Colonic mucosa (tissue), 4 donors: Measurements from ENCODE around the gene TSG101. TPM values are rescaled to one million over a fixed set of nuclear protein-coding genes. Genes with fewer than 3 reads are reported as not detected.

Experiments used
- DNase-seq: peaks from one replicate; pipeline ENCODE4 v3.0.0-alpha.2; 2020
- H3K27ac ChIP-seq: fragments of 200-600 bp; one replicate; pipeline ENCODE4 v1.8.0; 2021
- H3K27me3 ChIP-seq: fragments of 200-600 bp; one replicate; pipeline ENCODE4 v1.8.0; 2021
- H3K36me3 ChIP-seq: fragments of 200-600 bp; one replicate; pipeline ENCODE4 v1.8.0; 2021
- H3K4me1 ChIP-seq: fragments of 200-600 bp; one replicate; pipeline ENCODE4 v1.8.0; 2021; ENCODE audit warnings: mild to moderate bottlenecking
- H3K4me3 ChIP-seq: fragments of 200-600 bp; one replicate; pipeline ENCODE4 v1.8.0; 2021
- H3K9ac ChIP-seq, 2 donors: one replicate each; pipeline ENCODE4 v1.7.0; 2013; ENCODE audit warnings: control low read depth in 2 of 2, low read depth in 2 of 2, low read length in 2 of 2
- H3K9me3 ChIP-seq: fragments of 200-600 bp; one replicate; pipeline ENCODE4 v1.8.0; 2021
- CTCF ChIP-seq: fragments of 200-600 bp; IDR thresholded peaks from one replicate; pipeline ENCODE4 v1.8.0; 2022; ENCODE audit warnings: antibody characterized with exemption, mild to moderate bottlenecking
- intact Hi-C: fragments of 100-400 bp; cut with DNase I; formaldehyde crosslinking; loops from one replicate; pipeline ENCODE4 v1.14.1; 2022
- total RNA-seq, 2 donors: library from RNA; stranded (reverse); fragmentation: NEBNext Ultra II Directional in 1 of 2; extraction: Animal tissue kit (Norgen Biotek cat#: 25700) in 1 of 2; gene quantifications; one replicate each; pipeline ENCODE4 v1.2.1, GENCODE V29; 2021
- donor health status: healthy.
- donor health status: DM: no; HTN: no; CAD: no.
- donor health status: DM: no; HTN: no; CAD: no.

Gene TSG101
- total RNA-seq, 2 donors from 2014 or later = 54.0 to 64.9 TPM

- Histone ChIP-seq H3K9ac (no peak overlapping the region), H3K9me3 (no peaks in the 10 kb centered on the region), H3K36me3 (no peaks in the 10 kb centered on the region), H3K4me1 (no peaks in the 10 kb centered on the region), H3K27me3 (no peaks in the 10 kb centered on the region), H3K4me3 (no peak overlapping the region), H3K27ac (no peak overlapping the region)
- TF ChIP-seq CTCF = no peak
- intact Hi-C loops = no loop called here
- DNase-seq = no peak
Measured at GRCh38 chr11:18533365-18533764, 6.6 kb upstream of the TSG101 start.

- Histone ChIP-seq H3K27ac (peak overlapping the region; percentile 91), H3K4me3 (peak overlapping the region; percentile 81), H3K4me1 (no peaks in the 10 kb centered on the region), H3K9ac (peak overlapping the region; percentile 89 to 99), H3K36me3 (no peaks in the 10 kb centered on the region), H3K27me3 (no peaks in the 10 kb centered on the region), H3K9me3 (no peaks in the 10 kb centered on the region)
- TF ChIP-seq CTCF = no peak
- intact Hi-C loops = loop anchor here (5.0 to 10.0 kb wide), 2 partner anchors 60 to 203 kb away; partner anchors contain the start of genes GTF2H1, HPS5 and UEVLD
- DNase-seq = no peak
Measured at GRCh38 chr11:18527512-18527911, 770 bp upstream of the TSG101 start.

- intact Hi-C loops = loop anchor here (5.0 to 10.0 kb wide), 2 partner anchors 61 to 201 kb away; partner anchors contain the start of genes GTF2H1, HPS5 and UEVLD
- H3K27ac ChIP-seq = peak overlapping the region; percentile 91
- DNase-seq = no peak
- TF ChIP-seq CTCF = no peak
- peak overlapping the region; percentile 81 for H3K4me3 ChIP-seq
- no peaks in the 10 kb centered on the region for H3K4me1 ChIP-seq
- H3K27me3 ChIP-seq = no peaks in the 10 kb centered on the region
- peak overlapping the region; percentile 89 to 99 for H3K9ac ChIP-seq
- H3K9me3 ChIP-seq = no peaks in the 10 kb centered on the region
- no peaks in the 10 kb centered on the region for H3K36me3 ChIP-seq
Measured at GRCh38 chr11:18526130-18526520, 617 bp downstream of the TSG101 start.

- intact Hi-C loops = loop anchor here (10.0 kb wide), 1 partner anchor 199 kb away; the partner anchor contains the start of genes GTF2H1 and HPS5
- DNase-seq = no peak
- Histone ChIP-seq H3K36me3 (no peaks in the 10 kb centered on the region), H3K9me3 (no peaks in the 10 kb centered on the region), H3K27ac (no peak overlapping the region), H3K4me3 (no peak overlapping the region), H3K4me1 (no peaks in the 10 kb centered on the region), H3K9ac (no peak overlapping the region), H3K27me3 (no peaks in the 10 kb centered on the region)
- TF ChIP-seq CTCF = no peak
Measured at GRCh38 chr11:18524248-18524647, 2.5 kb downstream of the TSG101 start.

GRCh38 chr11:18523084-18523483, 3.7 kb downstream of the TSG101 start:
- Histone ChIP-seq H3K27ac (no peak overlapping the region), H3K4me3 (no peak overlapping the region), H3K9me3 (no peaks in the 10 kb centered on the region), H3K9ac (no peak overlapping the region), H3K36me3 (no peaks in the 10 kb centered on the region), H3K4me1 (no peaks in the 10 kb centered on the region), H3K27me3 (no peaks in the 10 kb centered on the region)
- DNase-seq = no peak
- TF ChIP-seq CTCF = no peak
- intact Hi-C loops = loop anchor here (10.0 kb wide), 1 partner anchor 198 kb away; the partner anchor contains the start of genes GTF2H1 and HPS5
